GM08714 (cell line): ENCODE data around the gene IL18RAP.

Source experiments
- H3K4me3 ChIP-seq: fragments of 200-500 bp; sonication (Bioruptor generic); 2 replicates; pipeline ENCODE4 v1.5.1; 2014; ENCODE audit warnings: mild to moderate bottlenecking, low read length, inconsistent platforms
- ZNF274 ChIP-seq: IDR thresholded peaks from 2 replicates; pipeline ENCODE4 v1.6.1; 2012; ENCODE audit warnings: mild to moderate bottlenecking, low read depth, low read length

Gene IL18RAP

GRCh38 chr2:102453501-102453900 lies 30.5 kb downstream of the IL18RAP start:
- H3K4me3 ChIP-seq = no peak overlapping the region
- TF ChIP-seq ZNF274 = no peak

DNA sequence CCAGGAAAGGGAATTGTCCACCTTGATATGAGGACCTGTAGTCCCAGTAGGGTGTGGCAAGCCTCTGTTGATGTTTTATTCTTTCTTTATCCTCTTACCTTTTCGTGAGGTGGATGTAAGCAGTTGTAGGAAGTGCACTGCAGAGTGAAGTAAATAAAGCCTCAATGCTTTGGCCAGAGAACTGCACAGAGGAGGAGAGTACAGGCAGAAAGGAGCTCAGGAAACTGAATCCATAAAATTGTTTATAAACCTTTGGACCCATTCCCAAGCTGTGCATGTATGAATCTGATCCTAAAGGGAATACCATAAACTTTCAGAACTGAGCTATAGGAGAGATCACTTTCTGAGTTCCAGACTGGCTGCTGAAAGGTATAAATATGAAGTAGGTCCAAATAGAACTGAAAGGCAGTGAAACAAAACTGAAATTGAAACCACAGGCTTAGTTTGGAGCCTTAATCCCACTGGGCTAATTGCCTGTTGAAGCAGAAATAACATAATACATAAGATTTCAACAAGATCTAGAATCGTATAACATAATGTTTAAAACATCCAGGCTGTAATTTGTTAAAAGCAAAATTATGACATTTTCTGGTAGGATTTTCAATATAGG lies 32.2 kb downstream of the IL18RAP start:
- no peak overlapping the region for H3K4me3 ChIP-seq
- no peak for TF ChIP-seq ZNF274

DNA sequence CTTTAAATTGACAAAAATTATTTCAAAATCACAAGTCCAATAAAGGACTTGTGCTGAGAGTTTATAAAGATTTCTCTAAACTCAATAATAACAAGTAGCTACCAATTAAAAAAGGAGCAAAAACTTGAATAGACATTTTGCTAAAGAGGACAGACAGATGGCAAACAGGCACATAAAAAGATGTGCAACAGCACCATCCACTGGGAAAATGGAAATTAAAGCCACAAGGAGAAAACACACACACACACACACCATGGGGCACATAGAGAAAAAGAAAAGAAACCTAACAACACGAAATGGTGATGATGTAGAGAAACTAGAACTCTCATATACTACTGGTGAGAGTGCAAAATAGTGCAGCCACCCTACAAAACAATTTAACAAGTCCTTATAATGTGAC lies 37.5 kb downstream of the IL18RAP start:
- TF ChIP-seq ZNF274 = no peak
- H3K4me3 ChIP-seq = no peak overlapping the region

DNA sequence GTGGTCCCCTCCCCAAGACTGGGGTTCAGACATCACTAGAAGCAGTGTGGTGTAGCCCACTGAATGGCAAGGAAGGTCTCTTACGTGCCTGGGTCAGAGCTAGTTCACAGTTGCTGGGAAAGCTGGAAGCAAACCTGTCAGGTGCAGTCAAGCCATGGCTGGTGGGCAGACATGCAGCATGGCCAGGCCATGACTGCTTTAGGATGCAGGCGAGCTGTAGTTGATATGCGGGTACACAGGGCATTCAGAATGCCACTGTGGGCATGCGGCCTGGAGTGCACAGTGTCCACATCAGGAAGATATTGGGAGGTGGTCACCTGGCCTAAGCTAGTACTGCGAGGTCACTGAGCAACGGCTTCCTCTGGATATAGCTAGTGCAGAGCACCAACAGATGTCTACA lies 38.2 kb downstream of the IL18RAP start:
- no peak for TF ChIP-seq ZNF274
- H3K4me3 ChIP-seq = no peak overlapping the region

GRCh38 chr2:102463160-102463559 lies 40.2 kb downstream of the IL18RAP start:
- no peak overlapping the region for H3K4me3 ChIP-seq
- TF ChIP-seq ZNF274 = no peak

DNA sequence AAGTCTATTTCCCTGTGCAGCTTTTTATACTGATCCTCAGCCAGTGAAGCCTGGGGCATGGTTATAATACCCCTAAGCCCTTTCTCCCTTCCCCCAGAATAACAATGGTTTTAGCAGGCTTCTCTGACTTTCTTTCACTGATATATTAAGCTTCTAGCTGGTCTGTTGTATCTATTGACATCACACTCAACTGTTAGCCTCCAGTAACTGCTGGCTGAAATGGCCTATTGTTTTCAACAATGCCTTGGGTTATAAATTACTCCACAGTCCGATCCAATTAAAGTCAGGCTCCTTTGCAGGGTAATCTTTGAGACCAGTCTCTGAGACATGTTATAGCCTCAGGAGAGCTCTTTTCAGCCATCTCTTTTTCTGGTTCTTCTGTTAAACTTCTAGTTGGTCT lies 47.2 kb downstream of the IL18RAP start:
- H3K4me3 ChIP-seq = no peak overlapping the region
- TF ChIP-seq ZNF274 = no peak

- no peak for TF ChIP-seq ZNF274
- no peak within 1 kb of the TSS for H3K4me3 ChIP-seq
Measured at GRCh38 chr2:102473020-102473419, 50.1 kb downstream of the IL18RAP start, which contains the start of gene SLC9A4. Gene SLC9A4 (plus strand): TSS chr2:102473226. CDS start chr2:102473760, 534 bp downstream.

DNA sequence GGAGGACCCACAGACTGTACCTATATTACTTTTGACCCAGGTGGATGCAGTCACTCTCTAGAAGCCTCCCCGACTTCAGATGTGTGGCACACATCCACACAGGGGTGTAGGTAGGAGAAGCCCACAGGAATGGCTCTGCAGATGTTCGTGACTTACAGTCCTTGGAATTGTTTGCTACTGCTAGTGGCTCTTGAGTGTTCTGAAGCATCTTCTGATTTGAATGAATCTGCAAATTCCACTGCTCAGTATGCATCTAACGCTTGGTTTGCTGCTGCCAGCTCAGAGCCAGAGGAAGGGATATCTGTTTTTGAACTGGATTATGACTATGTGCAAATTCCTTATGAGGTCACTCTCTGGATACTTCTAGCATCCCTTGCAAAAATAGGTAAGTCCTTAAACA lies 50.7 kb downstream of the IL18RAP start:
- no peak overlapping the region for H3K4me3 ChIP-seq
- TF ChIP-seq ZNF274 = no peak

- H3K4me3 ChIP-seq = no peak overlapping the region
- no peak for TF ChIP-seq ZNF274
Measured at GRCh38 chr2:102474785-102475184, 51.8 kb downstream of the IL18RAP start.

DNA sequence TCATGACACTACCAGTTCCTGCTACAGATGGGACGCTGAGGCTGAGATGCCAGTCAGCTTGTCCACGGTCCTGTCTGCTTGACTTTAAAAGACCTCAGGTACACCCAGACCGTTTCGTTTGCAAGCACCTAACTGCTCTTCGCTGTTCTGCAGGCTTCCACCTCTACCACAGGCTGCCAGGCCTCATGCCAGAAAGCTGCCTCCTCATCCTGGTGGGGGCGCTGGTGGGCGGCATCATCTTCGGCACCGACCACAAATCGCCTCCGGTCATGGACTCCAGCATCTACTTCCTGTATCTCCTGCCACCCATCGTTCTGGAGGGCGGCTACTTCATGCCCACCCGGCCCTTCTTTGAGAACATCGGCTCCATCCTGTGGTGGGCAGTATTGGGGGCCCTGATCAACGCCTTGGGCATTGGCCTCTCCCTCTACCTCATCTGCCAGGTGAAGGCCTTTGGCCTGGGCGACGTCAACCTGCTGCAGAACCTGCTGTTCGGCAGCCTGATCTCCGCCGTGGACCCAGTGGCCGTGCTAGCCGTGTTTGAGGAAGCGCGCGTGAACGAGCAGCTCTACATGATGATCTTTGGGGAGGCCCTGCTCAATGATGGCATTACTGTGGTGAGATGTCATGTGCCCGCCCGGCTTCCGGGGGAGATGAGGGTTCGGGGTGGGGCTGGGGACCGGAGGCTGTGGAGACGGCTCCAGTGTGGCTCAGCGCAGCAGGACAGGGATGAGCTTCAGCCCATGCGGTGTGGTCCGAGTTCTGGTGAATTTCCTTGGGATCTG lies 55.9 kb downstream of the IL18RAP start:
- no peak overlapping the region for H3K4me3 ChIP-seq
- TF ChIP-seq ZNF274 = no peak

- TF ChIP-seq ZNF274 = no peak
- H3K4me3 ChIP-seq = no peak overlapping the region
Measured at GRCh38 chr2:102480285-102481195, 57.6 kb downstream of the IL18RAP start.

DNA sequence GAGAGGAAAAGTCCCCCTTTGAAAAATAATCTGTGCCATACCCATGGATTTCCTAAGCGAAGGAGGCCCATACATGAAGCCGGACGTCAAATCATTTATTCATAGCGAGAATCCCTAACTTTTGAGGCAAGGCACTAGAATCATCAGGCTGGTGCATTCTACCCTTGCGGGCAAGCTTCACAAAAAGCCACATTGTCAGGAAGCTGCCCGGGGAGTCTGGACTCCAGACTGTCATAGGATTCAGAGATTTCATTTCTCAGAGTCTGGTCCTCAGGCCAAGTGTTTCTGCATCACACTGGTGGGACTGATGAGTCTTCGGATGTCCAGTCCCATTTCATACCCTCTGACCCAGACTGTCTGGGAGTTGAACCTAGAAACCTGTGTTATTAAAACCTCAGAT lies 59.0 kb downstream of the IL18RAP start:
- H3K4me3 ChIP-seq = no peak overlapping the region
- no peak for TF ChIP-seq ZNF274

- no peak overlapping the region for H3K4me3 ChIP-seq
- TF ChIP-seq ZNF274 = no peak
Measured at GRCh38 chr2:102483086-102483485, 60.1 kb downstream of the IL18RAP start.

GRCh38 chr2:102484310-102485061 lies 61.5 kb downstream of the IL18RAP start:
- no peak overlapping the region for H3K4me3 ChIP-seq
- TF ChIP-seq ZNF274 = no peak
